ENCODE results near the gene TCF12.

GRCh38 chr15:57183041-57183440 lies 264.6 kb downstream of the TCF12 start:
- TF ChIP-seq JUN (IDR thresholded peaks at IDR 0.05; ENCODE audit: low read depth, low read length) (no peak), KDM1A (IDR thresholded peaks at IDR 0.05; ENCODE audit: borderline replicate concordance, low read length) (no peak), RAD21 (IDR thresholded peaks at IDR 0.05 in 1 of 2, conservative IDR thresholded peaks at IDR 0.05 in 1 of 2; ENCODE audit: low read depth in 2 of 2, low read length in 2 of 2) (no peak)
- TF ChIP-seq, protein P1, sequence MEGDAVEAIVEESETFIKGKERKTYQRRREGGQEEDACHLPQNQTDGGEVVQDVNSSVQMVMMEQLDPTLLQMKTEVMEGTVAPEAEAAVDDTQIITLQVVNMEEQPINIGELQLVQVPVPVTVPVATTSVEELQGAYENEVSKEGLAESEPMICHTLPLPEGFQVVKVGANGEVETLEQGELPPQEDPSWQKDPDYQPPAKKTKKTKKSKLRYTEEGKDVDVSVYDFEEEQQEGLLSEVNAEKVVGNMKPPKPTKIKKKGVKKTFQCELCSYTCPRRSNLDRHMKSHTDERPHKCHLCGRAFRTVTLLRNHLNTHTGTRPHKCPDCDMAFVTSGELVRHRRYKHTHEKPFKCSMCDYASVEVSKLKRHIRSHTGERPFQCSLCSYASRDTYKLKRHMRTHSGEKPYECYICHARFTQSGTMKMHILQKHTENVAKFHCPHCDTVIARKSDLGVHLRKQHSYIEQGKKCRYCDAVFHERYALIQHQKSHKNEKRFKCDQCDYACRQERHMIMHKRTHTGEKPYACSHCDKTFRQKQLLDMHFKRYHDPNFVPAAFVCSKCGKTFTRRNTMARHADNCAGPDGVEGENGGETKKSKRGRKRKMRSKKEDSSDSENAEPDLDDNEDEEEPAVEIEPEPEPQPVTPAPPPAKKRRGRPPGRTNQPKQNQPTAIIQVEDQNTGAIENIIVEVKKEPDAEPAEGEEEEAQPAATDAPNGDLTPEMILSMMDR (IDR thresholded peaks at IDR 0.05; ENCODE audit: control extremely low read depth in 1 of 3, insufficient read depth in 1 of 3, low read depth in 1 of 3, low read length in 3 of 3): no peak
